GM12878 (cell line): Measurements from ENCODE around the gene OMP. TPM values are rescaled to one million over a fixed set of nuclear protein-coding genes. Genes with fewer than 3 reads are reported as not detected.

Experiments
- ATAC-seq: fragments of 200-7000 bp; cut with Tn5 transposase; 3 replicates; pipeline ENCODE4 v1.9.1; 2020; ENCODE audit warnings: mild to moderate bottlenecking, moderate library complexity
- BruUV-seq: library from RNA; stranded (reverse); fragments of 400-500 nt; replicated peaks from 2 replicates; lab custom pipeline; 2021; lab: Mats Ljungman, UMichigan
- CTCF ChIA-PET: fragments of 300-600 bp; sonication (Branson Sonifier 250); formaldehyde crosslinking; extraction: SDS; loops from one replicate; lab custom pipeline; 2021; ENCODE audit warnings: inconsistent platforms; lab: Yijun Ruan, JAX
- POLR2A ChIA-PET: fragments of 350-600 bp; formaldehyde crosslinking; extraction: SDS; loops from one replicate; lab custom pipeline; 2021; ENCODE audit warnings: inconsistent platforms; lab: Charles Lee
- RAD21 ChIA-PET: fragments of 300-600 bp; sonication (Branson Sonifier 250); formaldehyde crosslinking; loops from one replicate; lab custom pipeline; 2023; ENCODE audit warnings: antibody characterized with exemption; ENCODE audit not compliant: unreplicated experiment; lab: Charles Lee
- SMC1A ChIA-PET: fragments of 300-600 bp; sonication (Branson Sonifier 250); formaldehyde crosslinking; loops from one replicate; lab custom pipeline; 2023; ENCODE audit not compliant: unreplicated experiment, uncharacterized antibody; lab: Charles Lee
- DNase-seq: peaks from one replicate; pipeline ENCODE4 v3.0.0-alpha.2; 2011; ENCODE audit warnings: low read depth, low spot score
- FAIRE-seq: peaks from 3 replicates; lab custom pipeline; 2011; peaks lifted over from hg19 to GRCh38; lab: Jason Lieb, UNC
- H2AFZ ChIP-seq: 2 replicates; pipeline ENCODE4 v1.6.0; 2011; ENCODE audit warnings: low read depth, low read length, control low read depth; ENCODE audit not compliant: control insufficient read depth
- H3K27ac ChIP-seq: 2 replicates; pipeline ENCODE4 v1.5.1; 2011; ENCODE audit warnings: control low read depth; ENCODE audit not compliant: control insufficient read depth, insufficient read depth
- H3K27me3 ChIP-seq, 2 experiments: replicated peaks in 1 of 2; 2 replicates each; pipeline versions ENCODE4 v1.6.0 to v1.6.1; 2011; ENCODE audit warnings: low read length in 1 of 2; ENCODE audit not compliant: control insufficient read depth in 2 of 2, insufficient read depth in 2 of 2
- H3K36me3 ChIP-seq, 2 experiments: 2 replicates each; pipeline ENCODE4 v1.5.1; 2011; ENCODE audit warnings: low read length in 1 of 2; ENCODE audit not compliant: control insufficient read depth in 2 of 2, insufficient read depth in 2 of 2
- H3K4me1 ChIP-seq: 2 replicates; pipeline ENCODE4 v1.6.1; 2011; ENCODE audit warnings: mild to moderate bottlenecking, low read length, moderate library complexity, mixed read lengths; ENCODE audit not compliant: control insufficient read depth, insufficient read depth
- H3K4me2 ChIP-seq: 2 replicates; pipeline ENCODE4 v1.6.0; 2011; ENCODE audit warnings: control low read depth; ENCODE audit not compliant: control insufficient read depth, insufficient read depth
- H3K4me3 ChIP-seq: fragments of 200-600 bp; sonication (generic); 2 replicates; pipeline ENCODE4 v1.5.1; 2016
- H3K79me2 ChIP-seq: 2 replicates; pipeline ENCODE4 v1.6.0; 2011; ENCODE audit warnings: low read length; ENCODE audit not compliant: control insufficient read depth, insufficient read depth
- H3K9ac ChIP-seq: 2 replicates; pipeline ENCODE4 v1.8.0; 2011; ENCODE audit warnings: low read length, control low read depth, mixed read lengths; ENCODE audit not compliant: control insufficient read depth, insufficient read depth
- H3K9me3 ChIP-seq: replicated peaks from 3 replicates; pipeline ENCODE4 v1.5.1; 2011; ENCODE audit warnings: mild to moderate bottlenecking, low read length; ENCODE audit not compliant: control insufficient read depth, insufficient read depth
- H4K20me1 ChIP-seq: 2 replicates; pipeline ENCODE4 v1.6.0; 2011; ENCODE audit not compliant: control insufficient read depth, insufficient read depth
- ATF2 ChIP-seq: IDR thresholded peaks from 2 replicates; pipeline ENCODE4 v1.6.1; 2012; ENCODE audit warnings: low read length, inconsistent platforms
- BACH1 ChIP-seq: fragments of 450-650 bp; IDR thresholded peaks from 2 replicates; pipeline ENCODE4 v1.6.1; 2017; ENCODE audit warnings: mild to moderate bottlenecking, borderline replicate concordance
- CREM ChIP-seq: IDR thresholded peaks from 2 replicates; pipeline ENCODE4 v1.6.1; 2014; ENCODE audit warnings: antibody characterized with exemption, low read depth
- HSF1 ChIP-seq: fragments of 150-350 bp; IDR thresholded peaks from 2 replicates; pipeline ENCODE4 v1.6.1; 2014; ENCODE audit warnings: mild to moderate bottlenecking, low read depth, low read length
- NR2C1 ChIP-seq: fragments of 450-650 bp; IDR thresholded peaks from 2 replicates; pipeline ENCODE4 v1.6.1; 2017; ENCODE audit warnings: antibody characterized with exemption, mild to moderate bottlenecking, moderate library complexity
- NR2F1 ChIP-seq: fragments of 450-650 bp; conservative IDR thresholded peaks from 2 replicates; pipeline ENCODE4 v1.6.1; 2017; ENCODE audit warnings: mild to moderate bottlenecking
- RFX5 ChIP-seq: IDR thresholded peaks from 2 replicates; pipeline ENCODE4 v1.6.1; 2011; ENCODE audit warnings: low read depth, low read length, improper control_type of control experiment
- SMC3 ChIP-seq: IDR thresholded peaks from 2 replicates; pipeline ENCODE4 v1.6.1; 2011; ENCODE audit warnings: low read length, improper control_type of control experiment, borderline replicate concordance
- TAF1 ChIP-seq: IDR thresholded peaks from 2 replicates; pipeline ENCODE4 v1.6.1; 2011; ENCODE audit warnings: mild to moderate bottlenecking, low read depth, low read length, borderline replicate concordance
- TCF12 ChIP-seq: IDR thresholded peaks from 2 replicates; pipeline ENCODE4 v1.6.1; 2011; ENCODE audit warnings: low read depth, mild to moderate bottlenecking, low read length
- USF1 ChIP-seq: IDR thresholded peaks from 2 replicates; pipeline ENCODE4 v1.6.1; 2011; ENCODE audit warnings: borderline replicate concordance, low read depth, mild to moderate bottlenecking, moderate library complexity, mixed read lengths, low read length; ENCODE audit not compliant: insufficient read depth; ENCODE audit errors: extremely low read length
- WGBS: methylation state at CpG from one replicate; pipeline ENCODE4 v1.1.6; 2016; ENCODE audit warnings: low lambda C conversion rate; ENCODE audit not compliant: insufficient replicate concordance, insufficient coverage; ENCODE audit errors: missing lambda C conversion rate; 5-methylcytosine and 5-hydroxymethylcytosine counted together
- in situ Hi-C: fragments of 300-500 bp; cut with MboI; formaldehyde crosslinking; loops from 9 replicates; pipeline ENCODE4 v1.14.3; 2018; ENCODE audit warnings: mixed read lengths
- intact Hi-C: fragments of 100-400 bp; cut with micrococcal nuclease; formaldehyde crosslinking; loops from one replicate; pipeline ENCODE4 v1.14.2; 2022; ENCODE audit not compliant: unreplicated experiment
- polyA plus RNA-seq, 11 experiments: library from polyadenylated mRNA; depleted of rRNA in 4 of 11; unstranded in 6 of 11; stranded (reverse) in 5 of 11; fragments of >200 nt; fragmentation: Nextera tagmentation in 4 of 11; fragmentation: Illumina TruSeq in 1 of 11; extraction: Ambion mirVana in 4 of 11; extraction: Trizol in 1 of 11; gene quantifications; 1 replicate in 1 of 11; 2 replicates in 10 of 11; pipeline versions ENCODE4 v1.2.1 to v1.2.3, GENCODE V29; 2011 to 2016; ENCODE audit warnings: inconsistent platforms in 2 of 11, missing spikeins in 2 of 11, low read depth in 1 of 11
- total RNA-seq, 4 experiments: library from RNA; depleted of rRNA in 3 of 4; stranded (reverse); fragments of >200 nt in 3 of 4; fragmentation: Illumina TruSeq in 1 of 4; extraction: Trizol in 1 of 4; gene quantifications; 2 replicates each; pipeline versions ENCODE4 v1.2.1 to v1.2.3, GENCODE V29; 2013 to 2021

Gene OMP
- total and polyA plus RNA-seq, 10 of the 15 experiments (the other 5 are each of a cell fraction or from before 2014, with no cell fraction given) = not detected

GRCh38 chr11:77068457-77069335 is 33.9 kb upstream of the OMP start (continued):
- TF ChIP-seq HSF1 = no peak
- no peak for TF ChIP-seq TCF12
- TF ChIP-seq CREM = no peak
- TF ChIP-seq TAF1 = no peak
- TF ChIP-seq RFX5 = no peak

- no peak for TF ChIP-seq NR2C1
- TF ChIP-seq NR2F1 = no peak
- no peak for TF ChIP-seq ATF2
- no peak for TF ChIP-seq BACH1
- TF ChIP-seq SMC3 = no peak
- TF ChIP-seq USF1 = no peak
- TF ChIP-seq HSF1 = no peak
- Histone ChIP-seq H4K20me1 (no peaks in the 10 kb centered on the region), H3K4me2 (no peak overlapping the region), H3K4me3 (no peak overlapping the region), H3K36me3 (no peaks in the 10 kb centered on the region), H3K4me1 (peaks cover 6% of the 10 kb centered on the region), H3K9ac (no peak overlapping the region), H3K79me2 (no peaks in the 10 kb centered on the region), H3K27ac (no peak overlapping the region), H3K27me3 (peaks cover 0 to 1% of the 10 kb centered on the region in 2 experiments; a peak in 2 of 4 replicates), H3K9me3 (no peaks in the 10 kb centered on the region), H2AFZ (no peak overlapping the region)
- no peak for FAIRE-seq
- ChIA-PET POLR2A (no interaction called here), SMC1A (no interaction called here), RAD21 (no interaction called here), CTCF (interaction anchor here (1.1 to 1.9 kb wide), 2 partner anchors 22 kb away, joined by 3 to 6 read pairs; no protein-coding TSS in a partner anchor)
- no TSS peak for BruUV-seq
- in situ Hi-C loops (no loop called here), intact Hi-C loops (no loop called here)
- 24% methylated on average over 6 of the region's 6 CpGs for WGBS
- no peak for DNase-seq
- no peak for ATAC-seq
Observed at GRCh38 chr11:77069336-77069968, 33.2 kb upstream of the OMP start.
